ENCODE data around the gene DTHD1.

DNA sequence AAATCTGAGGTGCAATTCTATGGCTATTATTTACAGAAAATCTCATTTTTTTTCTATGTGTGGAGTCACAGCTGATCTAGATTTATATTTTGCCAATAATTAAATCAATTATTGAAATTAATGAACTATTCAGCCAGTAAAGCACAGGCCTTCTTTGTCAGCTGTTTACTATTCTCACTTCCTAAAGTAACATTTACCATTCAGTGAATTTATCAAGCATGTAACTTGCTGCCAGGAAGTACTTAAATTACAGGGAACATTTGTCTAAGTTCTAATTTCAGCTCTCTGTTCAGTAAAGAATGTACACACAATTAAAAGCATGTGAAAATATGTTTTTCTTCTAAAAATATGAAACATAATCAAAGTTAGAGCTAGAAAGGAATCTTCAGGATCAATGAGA, 79.3 kb downstream of the DTHD1 start:
- TF ChIP-seq SP1 (IDR thresholded peaks at IDR 0.05; ENCODE audit: low read depth) (no peak), POLR2A (IDR thresholded peaks at IDR 0.05; ENCODE audit: borderline replicate concordance, extremely low read depth, insufficient read depth, insufficient read length) (no peak), POLR2AphosphoS5 (IDR thresholded peaks at IDR 0.05; ENCODE audit: low read depth, low read length) (no peak), SRF (IDR thresholded peaks at IDR 0.05; ENCODE audit: low read depth) (no peak), RAD21 (IDR thresholded peaks at IDR 0.05; ENCODE audit: low read depth) (no peak), TCF7L2 (IDR thresholded peaks at IDR 0.05; ENCODE audit: borderline replicate concordance, extremely low read depth, insufficient read depth, insufficient read length) (no peak), EZH2 (IDR thresholded peaks at IDR 0.05) (no peak), EZH2phosphoT487 (IDR thresholded peaks at IDR 0.05; ENCODE audit: borderline replicate concordance) (no peak), EGR1 (IDR thresholded peaks at IDR 0.05; ENCODE audit: low read depth) (no peak), ZFX (IDR thresholded peaks at IDR 0.05) (no peak)
- TF ChIP-seq, protein P1, sequence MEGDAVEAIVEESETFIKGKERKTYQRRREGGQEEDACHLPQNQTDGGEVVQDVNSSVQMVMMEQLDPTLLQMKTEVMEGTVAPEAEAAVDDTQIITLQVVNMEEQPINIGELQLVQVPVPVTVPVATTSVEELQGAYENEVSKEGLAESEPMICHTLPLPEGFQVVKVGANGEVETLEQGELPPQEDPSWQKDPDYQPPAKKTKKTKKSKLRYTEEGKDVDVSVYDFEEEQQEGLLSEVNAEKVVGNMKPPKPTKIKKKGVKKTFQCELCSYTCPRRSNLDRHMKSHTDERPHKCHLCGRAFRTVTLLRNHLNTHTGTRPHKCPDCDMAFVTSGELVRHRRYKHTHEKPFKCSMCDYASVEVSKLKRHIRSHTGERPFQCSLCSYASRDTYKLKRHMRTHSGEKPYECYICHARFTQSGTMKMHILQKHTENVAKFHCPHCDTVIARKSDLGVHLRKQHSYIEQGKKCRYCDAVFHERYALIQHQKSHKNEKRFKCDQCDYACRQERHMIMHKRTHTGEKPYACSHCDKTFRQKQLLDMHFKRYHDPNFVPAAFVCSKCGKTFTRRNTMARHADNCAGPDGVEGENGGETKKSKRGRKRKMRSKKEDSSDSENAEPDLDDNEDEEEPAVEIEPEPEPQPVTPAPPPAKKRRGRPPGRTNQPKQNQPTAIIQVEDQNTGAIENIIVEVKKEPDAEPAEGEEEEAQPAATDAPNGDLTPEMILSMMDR (IDR thresholded peaks at IDR 0.05 in 2 of 3, conservative IDR thresholded peaks at IDR 0.05 in 1 of 3; ENCODE audit: borderline replicate concordance in 1 of 3, insufficient read depth in 1 of 3, low read depth in 2 of 3, low read length in 2 of 3): no peak

Measured in HCT116 (cell line).